Transverse colon (tissue), 4 donors: ENCODE results near the gene DCLRE1C. TPM values are rescaled to one million over a fixed set of nuclear protein-coding genes. Genes with fewer than 3 reads are reported as not detected.

ENCODE experiments used
- DNase-seq: peaks from one replicate; pipeline ENCODE4 v3.0.0-alpha.2; 2019
- H3K27ac ChIP-seq, 4 donors: fragments of 200-600 bp; sonication (generic); 2 replicates each; pipeline ENCODE4 v1.5.1; 2016 to 2018; ENCODE audit warnings: inconsistent platforms in 4 of 4
- H3K27me3 ChIP-seq: fragments of 200-600 bp; sonication (generic); 2 replicates; pipeline ENCODE4 v1.5.1; 2017; ENCODE audit warnings: inconsistent platforms
- H3K36me3 ChIP-seq, 4 donors: fragments of 200-600 bp; sonication (generic); 2 replicates each; pipeline ENCODE4 v1.5.1; 2017 to 2019; ENCODE audit warnings: inconsistent platforms in 4 of 4
- H3K4me1 ChIP-seq, 4 donors: fragments of 200-600 bp; sonication (generic); 2 replicates each; pipeline ENCODE4 v1.5.1; 2017 to 2020; ENCODE audit warnings: inconsistent platforms in 4 of 4
- H3K4me3 ChIP-seq, 4 donors: fragments of 200-600 bp; sonication (generic); 1 replicate in 1 of 4; 2 replicates in 3 of 4; pipeline versions ENCODE4 v1.5.1 to v1.6.1; 2017 to 2019; ENCODE audit warnings: inconsistent platforms in 4 of 4
- H3K9me3 ChIP-seq, 2 donors: fragments of 200-600 bp; sonication (generic); 2 replicates each; pipeline ENCODE4 v1.5.1; 2017 to 2019; ENCODE audit warnings: inconsistent platforms in 2 of 2
- CTCF ChIP-seq, 5 experiments: fragments of 200-600 bp in 3 of 5; fragments of 450-650 bp in 2 of 5; sonication (generic) in 3 of 5; IDR thresholded peaks; 1 replicate in 2 of 5; 2 replicates in 3 of 5; pipeline ENCODE4 v1.5.1; 2016 to 2017; ENCODE audit warnings: antibody characterized with exemption in 5 of 5, inconsistent platforms in 3 of 5, mild to moderate bottlenecking in 2 of 5, moderate library complexity in 1 of 5
- EP300 ChIP-seq: sonication (generic); formaldehyde crosslinking; IDR thresholded peaks from one replicate; pipeline ENCODE4 v1.6.1; 2017; ENCODE audit warnings: antibody characterized with exemption, low read depth
- POLR2A ChIP-seq: fragments of 450-650 bp; IDR thresholded peaks from one replicate; pipeline ENCODE4 v1.6.1; 2016; ENCODE audit warnings: antibody characterized with exemption, mild to moderate bottlenecking, moderate library complexity
- POLR2AphosphoS5 ChIP-seq, 3 donors: sonication (generic); formaldehyde crosslinking; IDR thresholded peaks; one replicate each; pipeline ENCODE4 v1.6.1; 2016; ENCODE audit warnings: antibody characterized with exemption in 3 of 3
- WGBS, 2 donors: methylation state at CpG; one replicate each; pipeline ENCODE4 v1.1.5; 2018; ENCODE audit warnings: low coverage in 1 of 2; 5-methylcytosine and 5-hydroxymethylcytosine counted together
- in situ Hi-C, 4 donors: fragments of 200-750 bp; cut with MboI; loops; one replicate each; pipeline versions ENCODE4 v1.15.0 to v1.15.1; 2017; ENCODE audit warnings: low sequenced_read_pairs in 3 of 4, low pct_ligation_motif_present in 1 of 4, low pct_unique_long_range_greater_than_20kb in 1 of 4
- intact Hi-C: fragments of 100-400 bp; cut with DNase I; formaldehyde crosslinking; loops from one replicate; pipeline ENCODE4 v1.15.1; 2023; ENCODE audit warnings: low total_unique reads
- total RNA-seq, 4 donors: library from RNA; depleted of rRNA; stranded (reverse); fragments of >200 nt; gene quantifications; one replicate each; pipeline ENCODE4 v1.1.0, GENCODE V29; 2016

Gene DCLRE1C
- total RNA-seq, 4 donors from 2014 or later, result 10.0 to 61.3 (median 13.8) TPM

- H3K36me3 ChIP-seq, result no peaks in the 10 kb centered on the region
- no peaks in the 10 kb centered on the region for H3K27me3 ChIP-seq
- no peaks in the 10 kb centered on the region for H3K9me3 ChIP-seq
- peak overlapping the region; percentile 88 to 95 (median 88) for H3K27ac ChIP-seq
- peak overlapping the region in 1 of 4 donors; percentile 67 for H3K4me3 ChIP-seq
- in situ Hi-C loops (loop anchor here in 1 of 4 donors (25.0 kb wide), 1 partner anchor 118 kb away; the partner anchor contains the start of genes CDNF, HSPA14 and MSANTD7), intact Hi-C loops (no loop called here)
- peaks cover 8 to 28% (median 15%) of the 10 kb centered on the region in 4 donors for H3K4me1 ChIP-seq
- no peak for DNase-seq
- TF ChIP-seq CTCF (IDR thresholded peaks at IDR 0.05), result no peak
- TF ChIP-seq EP300, result no peak
- TF ChIP-seq POLR2A, result no peak
- TF ChIP-seq POLR2AphosphoS5 (IDR thresholded peaks at IDR 0.05), result no peak
- WGBS, 2 donors, result 95 to 100% methylated on average over 1 to 19 of the region's 19 CpGs
Observed at GRCh38 chr10:14954934-14955333, 1.0 kb upstream of the DCLRE1C start.

- Histone ChIP-seq H3K4me1 (peaks cover 8 to 28% (median 15%) of the 10 kb centered on the region in 4 donors), H3K4me3 (peak overlapping the region; percentile 47 to 67 (median 60)), H3K27ac (peak overlapping the region; percentile 88 to 95 (median 88)), H3K36me3 (peaks cover 0 to under 1% (median 0%) of the 10 kb centered on the region in 4 donors), H3K27me3 (no peaks in the 10 kb centered on the region), H3K9me3 (no peaks in the 10 kb centered on the region)
- TF ChIP-seq POLR2A, result no peak
- no peak for TF ChIP-seq EP300
- TF ChIP-seq CTCF (IDR thresholded peaks at IDR 0.05), result no peak
- TF ChIP-seq POLR2AphosphoS5 (IDR thresholded peaks at IDR 0.05), result no peak
- WGBS, 2 donors, result 4 to 40% methylated on average over 2 to 28 of the region's 32 CpGs
- intact Hi-C loops (no loop called here), in situ Hi-C loops (loop anchor here in 1 of 4 donors (25.0 kb wide), 1 partner anchor 116 kb away; the partner anchor contains the start of genes CDNF, HSPA14 and MSANTD7)
- peak; percentile 61 for DNase-seq
Observed at GRCh38 chr10:14953424-14954000, 384 bp downstream of the DCLRE1C start.

GRCh38 chr10:14952851-14953423, 959 bp downstream of the DCLRE1C start:
- TF ChIP-seq POLR2AphosphoS5 (IDR thresholded peaks at IDR 0.05), result no peak
- TF ChIP-seq EP300, result no peak
- TF ChIP-seq POLR2A, result no peak
- no peak for TF ChIP-seq CTCF (IDR thresholded peaks at IDR 0.05)
- Histone ChIP-seq H3K27ac (peak overlapping the region; percentile 88 to 95 (median 88)), H3K9me3 (no peaks in the 10 kb centered on the region), H3K4me3 (peak overlapping the region; percentile 47 to 67 (median 60)), H3K27me3 (no peaks in the 10 kb centered on the region), H3K36me3 (peaks cover 0 to 5% (median under 1%) of the 10 kb centered on the region in 4 donors), H3K4me1 (peaks cover 8 to 34% (median 15%) of the 10 kb centered on the region in 4 donors)
- 51 to 55% methylated on average over 7 to 10 of the region's 10 CpGs for WGBS, 2 donors
- no peak for DNase-seq
- intact Hi-C loops, result no loop called here
- in situ Hi-C loops, result loop anchor here in 1 of 4 donors (25.0 kb wide), 1 partner anchor 116 kb away; the partner anchor contains the start of genes CDNF, HSPA14 and MSANTD7

- Histone ChIP-seq H3K9me3 (no peaks in the 10 kb centered on the region), H3K4me1 (peaks cover 6 to 27% (median 10%) of the 10 kb centered on the region in 4 donors), H3K27ac (no peak overlapping the region), H3K4me3 (no peak overlapping the region), H3K27me3 (no peaks in the 10 kb centered on the region), H3K36me3 (peaks cover 0 to 23% (median 7%) of the 10 kb centered on the region in 4 donors)
- intact Hi-C loops (no loop called here), in situ Hi-C loops (no loop called here)
- WGBS, 2 donors, result 91 to 100% methylated on average over 1 to 5 of the region's 5 CpGs
- no peak for DNase-seq
- TF ChIP-seq EP300 (no peak), POLR2A (no peak), CTCF (IDR thresholded peaks at IDR 0.05) (no peak), POLR2AphosphoS5 (IDR thresholded peaks at IDR 0.05) (no peak)
Observed at GRCh38 chr10:14949291-14949690, 4.6 kb downstream of the DCLRE1C start.
